Liver (tissue), 9 donors: Measurements from ENCODE around the gene WTIP. TPM values are rescaled to one million over a fixed set of nuclear protein-coding genes. Genes with fewer than 3 reads are reported as not detected.

Experiments
- DNase-seq: peaks from one replicate; pipeline ENCODE4 v3.0.0-alpha.2; 2017; ENCODE audit warnings: low spot score
- H3K27ac ChIP-seq, 2 donors: one replicate each; pipeline ENCODE4 v1.7.0; 2013; ENCODE audit warnings: inconsistent platforms in 2 of 2, low read length in 2 of 2, control low read depth in 1 of 2, low read depth in 1 of 2, mild to moderate bottlenecking in 1 of 2
- H3K27me3 ChIP-seq, 4 donors: one replicate each; pipeline versions ENCODE4 v1.6.1 to v1.7.0; 2013; ENCODE audit warnings: low read length in 3 of 4, inconsistent platforms in 1 of 4, mild to moderate bottlenecking in 1 of 4, moderate library complexity in 1 of 4; ENCODE audit not compliant: control insufficient read depth in 4 of 4, insufficient read depth in 4 of 4
- H3K36me3 ChIP-seq, 4 donors: one replicate each; pipeline versions ENCODE4 v1.6.1 to v1.7.0; 2013; ENCODE audit warnings: low read length in 3 of 4, mild to moderate bottlenecking in 3 of 4, low read depth in 1 of 4, moderate library complexity in 1 of 4; ENCODE audit not compliant: control insufficient read depth in 4 of 4, insufficient read depth in 3 of 4
- H3K4me1 ChIP-seq, 4 donors: one replicate each; pipeline versions ENCODE4 v1.6.1 to v1.7.0; 2013; ENCODE audit warnings: low read length in 3 of 4, mild to moderate bottlenecking in 3 of 4, moderate library complexity in 1 of 4; ENCODE audit not compliant: control insufficient read depth in 4 of 4, insufficient read depth in 4 of 4
- H3K4me3 ChIP-seq, 3 donors: one replicate each; pipeline versions ENCODE4 v1.6.1 to v1.7.0; 2013; ENCODE audit warnings: low read length in 3 of 3, control low read depth in 1 of 3, low read depth in 1 of 3, mild to moderate bottlenecking in 1 of 3
- H3K9ac ChIP-seq, 2 donors: one replicate each; pipeline ENCODE4 v1.7.0; 2013; ENCODE audit warnings: low read length in 2 of 2, mild to moderate bottlenecking in 2 of 2, moderate library complexity in 2 of 2, control low read depth in 1 of 2, low read depth in 1 of 2
- H3K9me3 ChIP-seq, 4 donors: one replicate each; pipeline versions ENCODE4 v1.6.1 to v1.7.0; 2013; ENCODE audit warnings: low read length in 3 of 4; ENCODE audit not compliant: control insufficient read depth in 4 of 4
- EGR1 ChIP-seq, 2 donors: IDR thresholded peaks; 2 replicates each; pipeline ENCODE4 v1.6.1; 2016 to 2018; ENCODE audit warnings: antibody characterized with exemption in 2 of 2, low read depth in 2 of 2
- FOXA1 ChIP-seq: IDR thresholded peaks from 2 replicates; pipeline ENCODE4 v1.6.1; 2016; ENCODE audit warnings: antibody characterized with exemption
- FOXA2 ChIP-seq: IDR thresholded peaks from 2 replicates; pipeline ENCODE4 v1.6.1; 2016; ENCODE audit warnings: antibody characterized with exemption
- GABPA ChIP-seq, 2 donors: IDR thresholded peaks in 1 of 2; conservative IDR thresholded peaks in 1 of 2; 2 replicates each; pipeline ENCODE4 v1.6.1; 2016; ENCODE audit warnings: antibody characterized with exemption in 2 of 2, mild to moderate bottlenecking in 1 of 2, moderate library complexity in 1 of 2
- HNF4A ChIP-seq, 2 donors: conservative IDR thresholded peaks; 2 replicates each; pipeline ENCODE4 v1.6.1; 2016; ENCODE audit warnings: antibody characterized with exemption in 2 of 2, mild to moderate bottlenecking in 2 of 2
- JUND ChIP-seq, 2 donors: IDR thresholded peaks; 2 replicates each; pipeline ENCODE4 v1.6.1; 2016; ENCODE audit warnings: antibody characterized with exemption in 2 of 2
- MAX ChIP-seq: IDR thresholded peaks from 2 replicates; pipeline ENCODE4 v1.6.1; 2016; ENCODE audit warnings: antibody characterized with exemption
- NR2F2 ChIP-seq: IDR thresholded peaks from 2 replicates; pipeline ENCODE4 v1.6.1; 2016; ENCODE audit warnings: antibody characterized with exemption
- RAD21 ChIP-seq, 2 donors: IDR thresholded peaks; 2 replicates each; pipeline ENCODE4 v1.6.1; 2016; ENCODE audit warnings: antibody characterized with exemption in 2 of 2, mild to moderate bottlenecking in 2 of 2
- REST ChIP-seq: IDR thresholded peaks from 2 replicates; pipeline ENCODE4 v1.6.1; 2016; ENCODE audit warnings: antibody characterized with exemption, mild to moderate bottlenecking
- RXRA ChIP-seq, 2 donors: IDR thresholded peaks; 2 replicates each; pipeline ENCODE4 v1.6.1; 2017 to 2018; ENCODE audit warnings: antibody characterized with exemption in 2 of 2, mild to moderate bottlenecking in 1 of 2
- TAF1 ChIP-seq: conservative IDR thresholded peaks from 2 replicates; pipeline ENCODE4 v1.6.1; 2016; ENCODE audit warnings: antibody characterized with exemption, mild to moderate bottlenecking
- YY1 ChIP-seq: IDR thresholded peaks from 2 replicates; pipeline ENCODE4 v1.6.1; 2016; ENCODE audit warnings: antibody characterized with exemption, mild to moderate bottlenecking
- ZBTB33 ChIP-seq: IDR thresholded peaks from 2 replicates; pipeline ENCODE4 v1.6.1; 2016; ENCODE audit warnings: antibody characterized with exemption
- WGBS: extraction: QIAGEN DNeasy Blood & Tissue Kit; methylation state at CpG from one replicate; pipeline ENCODE4 v1.1.7; 2013; 5-methylcytosine and 5-hydroxymethylcytosine counted together
- polyA plus RNA-seq, 2 donors: library from polyadenylated mRNA; stranded (reverse) in 1 of 2; unstranded in 1 of 2; fragments of 200-250 nt in 1 of 2; fragments of >200 nt in 1 of 2; fragmentation: Nextera tagmentation in 1 of 2; extraction: Ambion mirVana in 1 of 2; gene quantifications; one replicate each; pipeline versions ENCODE4 v1.2.1 to v1.2.3, GENCODE V29; 2013 to 2015
- total RNA-seq, 2 donors: library from RNA; depleted of rRNA; stranded (reverse); fragments of >200 nt; gene quantifications; one replicate each; pipeline ENCODE4 v1.2.3, GENCODE V29; 2014
- donor health status: healthy.
- donor health status: healthy.
- donor health status: healthy.
- donor health status: healthy.
- donor health status: healthy.

The WTIP gene
- total and polyA plus RNA-seq, 4 donors, result 0.08 to 2.7 (median 1.6) TPM

- 44% methylated on average over 1 of the region's 1 CpG for WGBS
- peaks cover 0 to 3% (median 1%) of the 10 kb centered on the region in 4 donors for H3K9me3 ChIP-seq
- no peak overlapping the region for H3K4me3 ChIP-seq
Observed at GRCh38 chr19:34523408-34523807, 41.9 kb downstream of the WTIP start.

GRCh38 chr19:34525001-34525400 lies 43.4 kb downstream of the WTIP start:
- no peaks in the 10 kb centered on the region for H3K27me3 ChIP-seq
- no peaks in the 10 kb centered on the region for H3K36me3 ChIP-seq
- no peak for DNase-seq
- WGBS, result 63% methylated on average over 1 of the region's 1 CpG
- H3K4me3 ChIP-seq, result no peak overlapping the region
- no peak for TF ChIP-seq YY1
- H3K27ac ChIP-seq, result no peak overlapping the region
- peaks cover 0 to 3% (median 1%) of the 10 kb centered on the region in 4 donors for H3K9me3 ChIP-seq
- H3K4me1 ChIP-seq, result peaks cover 0 to 2% (median 0%) of the 10 kb centered on the region in 4 donors
- no peak overlapping the region for H3K9ac ChIP-seq

More at GRCh38 chr19:34523408-34523807, 41.9 kb downstream of the WTIP start:
- Histone ChIP-seq H3K4me1 (peaks cover 0 to 2% (median 0%) of the 10 kb centered on the region in 4 donors), H3K9ac (no peak overlapping the region), H3K27me3 (peaks cover 0 to 3% (median 0%) of the 10 kb centered on the region in 4 donors), H3K36me3 (no peaks in the 10 kb centered on the region), H3K27ac (no peak overlapping the region)
- DNase-seq, result no peak
- no peak for TF ChIP-seq JUND (IDR thresholded peaks at IDR 0.05)
- no peak for TF ChIP-seq MAX
- TF ChIP-seq FOXA2, result no peak
- no peak for TF ChIP-seq NR2F2
- TF ChIP-seq GABPA (IDR thresholded peaks at IDR 0.05 in 1 of 2, conservative IDR thresholded peaks at IDR 0.05 in 1 of 2), result no peak
- no peak for TF ChIP-seq RXRA (IDR thresholded peaks at IDR 0.05)
- no peak for TF ChIP-seq TAF1
- no peak for TF ChIP-seq EGR1 (IDR thresholded peaks at IDR 0.05; ENCODE audit: low read depth in 2 of 2)

- TF ChIP-seq EGR1 (IDR thresholded peaks at IDR 0.05; ENCODE audit: low read depth in 2 of 2) (no peak), FOXA1 (no peak), NR2F2 (no peak), GABPA (IDR thresholded peaks at IDR 0.05 in 1 of 2, conservative IDR thresholded peaks at IDR 0.05 in 1 of 2) (no peak), RAD21 (IDR thresholded peaks at IDR 0.05) (no peak), MAX (no peak), HNF4A (conservative IDR thresholded peaks at IDR 0.05) (no peak), JUND (IDR thresholded peaks at IDR 0.05) (no peak), TAF1 (no peak), REST (no peak), ZBTB33 (no peak)
- DNase-seq, result no peak
Observed at GRCh38 chr19:34534206-34534605, 52.6 kb downstream of the WTIP start.

More at GRCh38 chr19:34534206-34534605, 52.6 kb downstream of the WTIP start:
- Histone ChIP-seq H3K27me3 (peaks cover 0 to 2% (median 0%) of the 10 kb centered on the region in 4 donors), H3K36me3 (no peaks in the 10 kb centered on the region), H3K9me3 (peaks cover 0 to 16% (median 8%) of the 10 kb centered on the region in 4 donors), H3K4me3 (no peak overlapping the region), H3K4me1 (no peaks in the 10 kb centered on the region), H3K27ac (no peak overlapping the region), H3K9ac (no peak overlapping the region)
